Choroid plexus epithelial cell (primary cell): Measurements from ENCODE around the gene MGMT.

Source experiments
- DNase-seq: peaks from one replicate; pipeline ENCODE4 v3.0.0-alpha.2; 2010; ENCODE audit warnings: low read depth
- H3K4me3 ChIP-seq: 2 replicates; pipeline ENCODE4 v1.5.1; 2011; ENCODE audit warnings: low read depth, mild to moderate bottlenecking, control low read depth, low read length, moderate library complexity
- CTCF ChIP-seq: conservative IDR thresholded peaks from 2 replicates; pipeline ENCODE4 v1.5.1; 2011; ENCODE audit warnings: low read depth, mild to moderate bottlenecking, control low read depth, inconsistent platforms, low read length, moderate library complexity

MGMT gene

DNA sequence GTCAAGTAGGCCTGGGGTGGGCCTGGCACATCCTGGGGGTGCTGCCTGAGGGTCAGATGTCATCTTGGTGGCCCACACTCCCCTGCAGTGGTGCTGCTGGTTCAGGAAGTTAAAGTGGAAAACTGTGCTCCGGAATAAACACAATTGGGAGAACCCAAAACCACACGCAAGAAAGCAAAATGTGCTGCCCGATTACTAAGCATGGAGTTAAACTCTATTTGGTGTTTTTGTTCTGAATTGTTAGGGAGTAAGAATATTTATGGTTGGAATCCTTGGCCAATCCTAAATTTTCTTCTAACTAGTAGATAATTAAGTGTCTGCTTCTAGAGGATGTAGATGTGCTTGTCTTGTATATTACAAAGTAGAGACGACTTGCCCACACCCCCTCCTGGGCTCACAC, 131.4 kb downstream of the MGMT start:
- DNase-seq: no peak
- no peak overlapping the region for H3K4me3 ChIP-seq
- no peak for TF ChIP-seq CTCF

GRCh38 chr10:129599160-129599559, 132.1 kb downstream of the MGMT start:
- H3K4me3 ChIP-seq: no peak overlapping the region
- no peak for TF ChIP-seq CTCF
- DNase-seq: no peak

DNA sequence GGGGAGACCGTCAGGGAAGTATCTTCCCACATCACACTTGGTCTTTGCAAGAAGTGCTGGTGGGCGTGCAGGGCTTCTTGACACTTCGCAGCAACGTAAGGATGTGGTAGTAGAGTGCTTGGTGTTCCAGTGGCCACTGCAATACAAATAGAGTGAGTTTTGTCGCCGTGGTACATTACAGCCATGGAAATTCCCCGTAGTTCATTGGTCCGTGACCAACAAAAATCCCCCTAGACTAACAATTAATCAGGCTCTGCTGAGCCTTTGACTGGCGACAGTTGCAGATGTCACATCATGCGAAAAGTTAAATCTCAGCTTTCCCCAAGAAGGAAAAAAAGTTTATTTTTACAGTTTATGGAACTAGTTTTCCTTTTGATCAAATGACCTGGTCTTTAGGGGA, 134.7 kb downstream of the MGMT start:
- TF ChIP-seq CTCF: no peak
- no peak for DNase-seq

GRCh38 chr10:129602938-129603535, 136.0 kb downstream of the MGMT start:
- no peak for TF ChIP-seq CTCF
- H3K4me3 ChIP-seq: no peak overlapping the region
- no peak for DNase-seq

More for the DNA sequence above, 134.7 kb downstream of the MGMT start:
- H3K4me3 ChIP-seq: no peak overlapping the region

DNA sequence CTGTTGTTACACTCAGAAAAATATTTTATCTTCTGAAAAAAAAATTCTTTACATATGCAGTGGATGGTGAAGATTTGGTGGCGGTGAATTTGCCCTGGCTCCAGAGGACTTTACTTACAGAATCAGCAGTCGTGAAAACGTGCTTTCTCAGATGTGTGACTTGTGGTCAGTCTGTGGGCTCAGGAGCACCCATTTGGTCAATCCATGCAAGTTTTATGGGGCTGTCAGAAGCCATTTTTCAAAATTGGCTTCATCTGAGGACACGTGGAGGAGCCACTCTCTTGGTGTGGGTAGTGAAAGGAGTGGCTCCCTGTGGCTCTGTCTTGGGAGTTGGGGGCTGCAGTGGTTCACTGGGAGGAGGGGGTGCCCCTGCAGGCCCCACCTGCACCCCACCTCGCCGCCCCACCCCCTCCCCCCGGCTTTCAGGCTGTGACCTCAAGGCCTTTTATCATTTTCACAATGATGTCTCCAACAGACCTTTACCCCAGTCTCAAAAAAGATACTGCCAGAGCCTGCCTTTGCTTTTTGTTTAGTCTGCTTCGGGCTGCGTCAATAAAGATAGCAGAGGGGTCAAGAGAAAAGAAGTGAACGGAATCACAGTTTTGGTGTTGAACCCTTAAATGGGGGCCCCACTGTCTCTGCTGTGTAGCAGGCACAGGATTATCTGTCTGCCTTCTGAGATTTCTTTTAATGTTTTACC, 137.4 kb downstream of the MGMT start:
- no peak overlapping the region for H3K4me3 ChIP-seq
- TF ChIP-seq CTCF: no peak

GRCh38 chr10:129605266-129605985, 138.4 kb downstream of the MGMT start:
- no peak for TF ChIP-seq CTCF
- DNase-seq: peak; percentile 21
- H3K4me3 ChIP-seq: no peak overlapping the region

More for the DNA sequence above, 137.4 kb downstream of the MGMT start:
- no peak for DNase-seq
